Measurements from ENCODE around the gene MICAL2.

The MICAL2 gene

DNA sequence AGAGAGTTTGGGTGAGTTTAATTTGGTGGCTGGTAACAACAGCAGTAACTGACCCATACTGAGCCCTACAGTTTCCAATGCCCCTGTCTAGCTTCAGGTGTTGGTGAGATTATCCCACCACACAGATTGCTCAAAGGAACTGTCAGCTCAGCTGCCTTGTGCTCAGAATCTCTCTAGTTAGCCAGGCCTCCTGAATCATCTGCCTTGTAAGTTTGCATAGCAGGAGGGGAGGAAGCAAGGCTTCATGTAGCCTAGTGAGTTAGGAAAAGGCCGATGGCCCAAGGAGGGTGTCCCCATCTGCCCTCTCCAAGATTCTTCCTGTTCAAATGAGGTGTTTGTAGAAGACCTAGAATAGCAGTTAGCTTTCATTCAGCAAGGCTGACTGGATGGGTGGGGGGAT is 74.3 kb downstream of the MICAL2 start:
- Histone ChIP-seq H3K4me1 (ENCODE audit: control insufficient read depth in 1 of 2, insufficient read depth in 1 of 2, low read depth in 1 of 2, low read length in 1 of 2) (no peaks in the 10 kb centered on the region), H3K27ac (no peak overlapping the region), H3K9me3 (no peaks in the 10 kb centered on the region), H3K36me3 (no peaks in the 10 kb centered on the region), H3K27me3 (no peaks in the 10 kb centered on the region), H3K4me3 (ENCODE audit: low read depth in 1 of 2, low read length in 1 of 2) (no peak overlapping the region)
- no peak for TF ChIP-seq CTCF (IDR thresholded peaks at IDR 0.05)

- H3K4me1 ChIP-seq (ENCODE audit: control insufficient read depth in 1 of 2, insufficient read depth in 1 of 2, low read depth in 1 of 2, low read length in 1 of 2), result no peaks in the 10 kb centered on the region
- no peak overlapping the region for H3K4me3 ChIP-seq (ENCODE audit: low read depth in 1 of 2, low read length in 1 of 2)
- no peaks in the 10 kb centered on the region for H3K9me3 ChIP-seq
- H3K36me3 ChIP-seq, result no peaks in the 10 kb centered on the region
- H3K27me3 ChIP-seq, result no peaks in the 10 kb centered on the region
- no peak overlapping the region for H3K27ac ChIP-seq
- TF ChIP-seq CTCF (IDR thresholded peaks at IDR 0.05), result no peak
These were observed 74.8 kb downstream of the MICAL2 start for GRCh38 chr11:12185106-12185690.

DNA sequence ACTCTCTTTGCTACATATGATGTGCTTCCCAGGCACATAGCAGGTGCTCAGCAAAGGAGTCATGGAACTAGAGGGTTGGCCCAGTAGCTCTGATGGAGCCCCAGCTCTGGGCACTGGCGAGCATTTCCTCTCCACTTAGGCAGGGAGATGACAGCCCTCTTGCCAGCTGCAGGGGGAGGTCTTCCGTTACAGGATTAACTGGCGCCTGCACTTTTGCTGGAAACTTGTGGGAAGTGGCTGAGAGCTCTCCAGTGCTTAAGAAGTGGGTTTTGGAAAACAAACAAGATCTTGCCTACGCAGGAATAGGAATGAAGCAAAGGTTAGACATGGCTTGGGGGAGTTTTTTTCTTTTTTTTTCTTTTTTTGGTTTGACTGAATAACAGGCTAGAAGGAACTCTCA is 75.5 kb downstream of the MICAL2 start:
- no peak for TF ChIP-seq CTCF (IDR thresholded peaks at IDR 0.05)
- no peaks in the 10 kb centered on the region for H3K9me3 ChIP-seq
- no peaks in the 10 kb centered on the region for H3K27me3 ChIP-seq
- no peaks in the 10 kb centered on the region for H3K4me1 ChIP-seq (ENCODE audit: control insufficient read depth in 1 of 2, insufficient read depth in 1 of 2, low read depth in 1 of 2, low read length in 1 of 2)
- no peaks in the 10 kb centered on the region for H3K36me3 ChIP-seq
- H3K4me3 ChIP-seq (ENCODE audit: low read depth in 1 of 2, low read length in 1 of 2), result no peak overlapping the region
- no peak overlapping the region for H3K27ac ChIP-seq

GRCh38 chr11:12186701-12187100 is 76.3 kb downstream of the MICAL2 start:
- H3K36me3 ChIP-seq, result no peaks in the 10 kb centered on the region
- no peaks in the 10 kb centered on the region for H3K4me1 ChIP-seq (ENCODE audit: control insufficient read depth in 1 of 2, insufficient read depth in 1 of 2, low read depth in 1 of 2, low read length in 1 of 2)

GRCh38 chr11:12187399-12187798 is 77.0 kb downstream of the MICAL2 start:
- TF ChIP-seq CTCF (IDR thresholded peaks at IDR 0.05), result no peak
- Histone ChIP-seq H3K27ac (no peak overlapping the region), H3K4me3 (ENCODE audit: low read depth in 1 of 2, low read length in 1 of 2) (no peak overlapping the region), H3K4me1 (ENCODE audit: control insufficient read depth in 1 of 2, insufficient read depth in 1 of 2, low read depth in 1 of 2, low read length in 1 of 2) (no peaks in the 10 kb centered on the region), H3K9me3 (no peaks in the 10 kb centered on the region), H3K36me3 (no peaks in the 10 kb centered on the region), H3K27me3 (no peaks in the 10 kb centered on the region)

More at GRCh38 chr11:12186701-12187100, 76.3 kb downstream of the MICAL2 start:
- Histone ChIP-seq H3K27ac (no peak overlapping the region), H3K4me3 (ENCODE audit: low read depth in 1 of 2, low read length in 1 of 2) (no peak overlapping the region), H3K9me3 (no peaks in the 10 kb centered on the region), H3K27me3 (no peaks in the 10 kb centered on the region)
- TF ChIP-seq CTCF (IDR thresholded peaks at IDR 0.05), result no peak

All from neutrophil (primary cell).